ENCODE measurements around the gene PCMT1.
A peak's percentile ranks its signal among the peaks of the same experiment; 100 is the strongest.

The PCMT1 gene

DNA sequence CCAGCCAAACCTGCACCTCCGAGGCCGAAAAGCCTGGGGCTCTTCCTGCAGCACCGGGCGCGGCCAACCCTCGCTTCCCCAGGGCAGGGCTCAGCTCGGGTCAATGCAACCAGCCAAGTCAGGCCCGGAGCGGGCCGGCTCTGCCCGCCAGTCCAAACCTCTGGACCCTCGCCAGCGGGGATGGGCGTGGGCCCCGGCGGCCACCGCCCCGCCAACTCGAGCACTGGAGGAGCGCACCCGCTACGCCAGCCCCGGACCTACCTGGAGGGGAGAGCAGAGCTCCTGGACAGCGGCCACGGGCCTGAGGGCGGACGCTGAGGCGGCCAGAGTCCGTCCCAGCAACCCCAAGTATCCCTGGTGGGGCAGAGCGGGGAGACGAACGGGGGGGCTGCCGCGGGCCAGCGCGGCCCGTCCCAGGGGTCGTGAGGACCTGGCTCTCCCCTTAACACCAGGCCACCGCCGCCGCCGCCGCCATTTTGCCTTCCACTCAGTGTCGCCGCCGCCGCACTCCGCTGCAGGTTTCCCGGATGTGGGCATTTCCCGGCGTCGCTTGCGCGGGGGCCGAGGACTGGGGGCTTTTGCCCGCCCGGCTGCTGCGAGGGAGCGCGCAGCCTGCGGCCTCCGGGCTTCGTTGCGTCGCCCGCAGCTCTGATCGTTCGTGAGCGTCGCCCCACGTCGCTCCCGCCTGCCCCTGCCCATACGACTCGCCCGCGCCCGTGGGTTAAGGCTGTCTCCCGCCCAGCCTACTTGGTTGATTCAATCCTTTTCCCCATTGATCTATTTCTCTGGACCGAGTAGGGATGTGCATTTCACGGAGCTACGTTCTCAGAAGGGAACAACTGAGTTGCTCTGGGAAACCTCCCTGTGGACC lies 31.7 kb upstream of the PCMT1 start, which contains the start of gene LATS1:
TSS of gene LATS1 (minus strand) at position 514 of the 871 bp plus-strand sequence. CDS start 15,975 bp downstream, outside the sequence.
- TF ChIP-seq POLR2AphosphoS5 (IDR thresholded peaks at IDR 0.05; ENCODE audit: low read depth) = peak; percentile 94
- TF ChIP-seq, protein P1, sequence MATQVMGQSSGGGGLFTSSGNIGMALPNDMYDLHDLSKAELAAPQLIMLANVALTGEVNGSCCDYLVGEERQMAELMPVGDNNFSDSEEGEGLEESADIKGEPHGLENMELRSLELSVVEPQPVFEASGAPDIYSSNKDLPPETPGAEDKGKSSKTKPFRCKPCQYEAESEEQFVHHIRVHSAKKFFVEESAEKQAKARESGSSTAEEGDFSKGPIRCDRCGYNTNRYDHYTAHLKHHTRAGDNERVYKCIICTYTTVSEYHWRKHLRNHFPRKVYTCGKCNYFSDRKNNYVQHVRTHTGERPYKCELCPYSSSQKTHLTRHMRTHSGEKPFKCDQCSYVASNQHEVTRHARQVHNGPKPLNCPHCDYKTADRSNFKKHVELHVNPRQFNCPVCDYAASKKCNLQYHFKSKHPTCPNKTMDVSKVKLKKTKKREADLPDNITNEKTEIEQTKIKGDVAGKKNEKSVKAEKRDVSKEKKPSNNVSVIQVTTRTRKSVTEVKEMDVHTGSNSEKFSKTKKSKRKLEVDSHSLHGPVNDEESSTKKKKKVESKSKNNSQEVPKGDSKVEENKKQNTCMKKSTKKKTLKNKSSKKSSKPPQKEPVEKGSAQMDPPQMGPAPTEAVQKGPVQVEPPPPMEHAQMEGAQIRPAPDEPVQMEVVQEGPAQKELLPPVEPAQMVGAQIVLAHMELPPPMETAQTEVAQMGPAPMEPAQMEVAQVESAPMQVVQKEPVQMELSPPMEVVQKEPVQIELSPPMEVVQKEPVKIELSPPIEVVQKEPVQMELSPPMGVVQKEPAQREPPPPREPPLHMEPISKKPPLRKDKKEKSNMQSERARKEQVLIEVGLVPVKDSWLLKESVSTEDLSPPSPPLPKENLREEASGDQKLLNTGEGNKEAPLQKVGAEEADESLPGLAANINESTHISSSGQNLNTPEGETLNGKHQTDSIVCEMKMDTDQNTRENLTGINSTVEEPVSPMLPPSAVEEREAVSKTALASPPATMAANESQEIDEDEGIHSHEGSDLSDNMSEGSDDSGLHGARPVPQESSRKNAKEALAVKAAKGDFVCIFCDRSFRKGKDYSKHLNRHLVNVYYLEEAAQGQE (IDR thresholded peaks at IDR 0.05; ENCODE audit: insufficient replicate concordance, low read depth) = peak; percentile 79
- TF ChIP-seq, protein P2, sequence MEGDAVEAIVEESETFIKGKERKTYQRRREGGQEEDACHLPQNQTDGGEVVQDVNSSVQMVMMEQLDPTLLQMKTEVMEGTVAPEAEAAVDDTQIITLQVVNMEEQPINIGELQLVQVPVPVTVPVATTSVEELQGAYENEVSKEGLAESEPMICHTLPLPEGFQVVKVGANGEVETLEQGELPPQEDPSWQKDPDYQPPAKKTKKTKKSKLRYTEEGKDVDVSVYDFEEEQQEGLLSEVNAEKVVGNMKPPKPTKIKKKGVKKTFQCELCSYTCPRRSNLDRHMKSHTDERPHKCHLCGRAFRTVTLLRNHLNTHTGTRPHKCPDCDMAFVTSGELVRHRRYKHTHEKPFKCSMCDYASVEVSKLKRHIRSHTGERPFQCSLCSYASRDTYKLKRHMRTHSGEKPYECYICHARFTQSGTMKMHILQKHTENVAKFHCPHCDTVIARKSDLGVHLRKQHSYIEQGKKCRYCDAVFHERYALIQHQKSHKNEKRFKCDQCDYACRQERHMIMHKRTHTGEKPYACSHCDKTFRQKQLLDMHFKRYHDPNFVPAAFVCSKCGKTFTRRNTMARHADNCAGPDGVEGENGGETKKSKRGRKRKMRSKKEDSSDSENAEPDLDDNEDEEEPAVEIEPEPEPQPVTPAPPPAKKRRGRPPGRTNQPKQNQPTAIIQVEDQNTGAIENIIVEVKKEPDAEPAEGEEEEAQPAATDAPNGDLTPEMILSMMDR (IDR thresholded peaks at IDR 0.05; ENCODE audit: insufficient read depth, low read length) = no peak
- TF ChIP-seq SPI1 (IDR thresholded peaks at IDR 0.05; ENCODE audit: borderline replicate concordance, low read depth) = no peak
- TF ChIP-seq GABPA (IDR thresholded peaks at IDR 0.05; ENCODE audit: low read depth) = peak; percentile 94
- H3K27me3 ChIP-seq (ENCODE audit: insufficient read depth, poor library complexity, severe bottlenecking) = no peaks in the 10 kb centered on the region
- H3K27ac ChIP-seq (replicated peaks) = peak within 1 kb of the TSS; percentile 98
- peak; percentile 41 to 90 for DNase-seq (ENCODE audit: low read depth in 1 of 2, low spot score in 1 of 2)
- peak within 1 kb of the TSS; percentile 79 for H3K4me3 ChIP-seq (replicated peaks; ENCODE audit: insufficient read depth, low read length)

DNA sequence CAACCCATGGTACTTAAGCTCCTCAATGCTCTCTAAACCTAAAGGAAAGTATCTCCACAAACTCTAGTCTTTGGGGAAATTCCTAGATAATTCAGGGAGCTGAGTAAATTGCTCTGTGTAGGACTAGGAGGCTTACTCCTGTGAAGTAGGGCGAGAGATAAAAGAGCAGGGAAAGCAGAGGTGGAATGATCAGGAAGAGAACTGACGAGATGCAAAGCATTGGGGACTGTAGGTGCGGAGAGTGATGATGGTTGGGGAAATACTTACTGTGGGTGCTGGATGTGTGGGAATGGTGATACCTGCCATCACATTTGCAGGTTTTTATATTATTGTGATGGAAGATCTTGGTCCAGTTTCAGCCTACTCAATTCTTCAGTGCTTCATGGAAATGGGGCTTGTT lies 30.0 kb upstream of the PCMT1 start:
- TF ChIP-seq GABPA (IDR thresholded peaks at IDR 0.05; ENCODE audit: low read depth) = no peak
- no peak for TF ChIP-seq POLR2AphosphoS5 (IDR thresholded peaks at IDR 0.05; ENCODE audit: low read depth)
- TF ChIP-seq, protein P1 (IDR thresholded peaks at IDR 0.05; ENCODE audit: insufficient replicate concordance, low read depth) = no peak
- TF ChIP-seq SPI1 (IDR thresholded peaks at IDR 0.05; ENCODE audit: borderline replicate concordance, low read depth) = no peak
- TF ChIP-seq, protein P2 (IDR thresholded peaks at IDR 0.05; ENCODE audit: insufficient read depth, low read length) = no peak
- H3K4me3 ChIP-seq (replicated peaks; ENCODE audit: insufficient read depth, low read length) = no peak overlapping the region
- no peak for DNase-seq (ENCODE audit: low read depth in 1 of 2, low spot score in 1 of 2)
- no peaks in the 10 kb centered on the region for H3K27me3 ChIP-seq (ENCODE audit: insufficient read depth, poor library complexity, severe bottlenecking)
- no peak overlapping the region for H3K27ac ChIP-seq (replicated peaks)

DNA sequence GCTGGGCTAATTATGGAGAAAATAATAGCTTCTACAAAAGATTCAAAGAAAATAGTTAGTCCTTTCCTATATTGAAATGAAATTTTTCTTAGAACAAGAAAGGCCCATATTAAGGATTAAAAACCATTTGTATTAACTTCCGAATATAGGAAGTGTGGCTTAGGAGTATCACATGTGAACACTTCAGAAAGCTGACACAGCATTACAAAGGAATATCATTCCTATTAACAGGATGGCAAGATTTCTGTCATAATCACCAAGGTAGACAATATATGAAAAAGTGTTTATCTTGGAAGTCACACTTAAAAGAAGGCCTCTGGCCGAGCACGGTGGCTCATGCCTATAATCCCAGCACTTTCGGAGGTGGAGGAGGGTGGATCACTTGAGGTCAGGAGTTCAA lies 26.3 kb upstream of the PCMT1 start:
- no peak for DNase-seq (ENCODE audit: low read depth in 1 of 2, low spot score in 1 of 2)
- TF ChIP-seq, protein P1 (IDR thresholded peaks at IDR 0.05; ENCODE audit: insufficient replicate concordance, low read depth) = no peak
- no peak for TF ChIP-seq GABPA (IDR thresholded peaks at IDR 0.05; ENCODE audit: low read depth)
- TF ChIP-seq SPI1 (IDR thresholded peaks at IDR 0.05; ENCODE audit: borderline replicate concordance, low read depth) = no peak
- TF ChIP-seq, protein P2 (IDR thresholded peaks at IDR 0.05; ENCODE audit: insufficient read depth, low read length) = no peak
- TF ChIP-seq POLR2AphosphoS5 (IDR thresholded peaks at IDR 0.05; ENCODE audit: low read depth) = no peak
- Histone ChIP-seq H3K4me3 (replicated peaks; ENCODE audit: insufficient read depth, low read length) (no peak overlapping the region), H3K27me3 (ENCODE audit: insufficient read depth, poor library complexity, severe bottlenecking) (no peaks in the 10 kb centered on the region), H3K27ac (replicated peaks) (no peak overlapping the region)
